Kidney (tissue), 14 donors: Measurements from ENCODE around the gene MZB1. TPM values are rescaled to one million over a fixed set of nuclear protein-coding genes. Genes with fewer than 3 reads are reported as not detected.
A peak's percentile ranks its signal among the peaks of the same experiment; 100 is the strongest.

Experiments
- DNase-seq, 5 donors: peaks; one replicate each; pipeline ENCODE4 v3.0.0-alpha.2; 2013 to 2020
- FAIRE-seq: peaks from 2 replicates; lab custom pipeline; 2012; peaks lifted over from hg19 to GRCh38; lab: Jason Lieb, UNC
- H3K27ac ChIP-seq, 2 donors: one replicate each; pipeline ENCODE4 v1.7.0; 2013; ENCODE audit warnings: low read depth in 2 of 2, low read length in 2 of 2, inconsistent platforms in 1 of 2
- H3K27me3 ChIP-seq: one replicate; pipeline ENCODE4 v1.7.1; 2013; ENCODE audit warnings: low read length, inconsistent platforms; ENCODE audit not compliant: control insufficient read depth, insufficient read depth
- H3K36me3 ChIP-seq, 3 donors: one replicate each; pipeline versions ENCODE4 v1.7.0 to v1.7.1; 2013; ENCODE audit warnings: low read length in 3 of 3, control low read depth in 1 of 3, inconsistent platforms in 1 of 3; ENCODE audit not compliant: insufficient read depth in 3 of 3, control insufficient read depth in 2 of 3
- H3K4me1 ChIP-seq, 3 donors: one replicate each; pipeline versions ENCODE4 v1.7.0 to v1.7.1; 2013; ENCODE audit warnings: low read length in 3 of 3, inconsistent platforms in 1 of 3, low read depth in 1 of 3; ENCODE audit not compliant: control insufficient read depth in 2 of 3, insufficient read depth in 2 of 3
- H3K4me3 ChIP-seq, 3 donors: one replicate each; pipeline versions ENCODE4 v1.7.0 to v1.8.1; 2013; ENCODE audit warnings: low read length in 3 of 3, control low read depth in 1 of 3, inconsistent platforms in 1 of 3
- H3K9ac ChIP-seq, 3 donors: one replicate each; pipeline versions ENCODE4 v1.7.0 to v1.7.1; 2013; ENCODE audit warnings: low read length in 3 of 3, control low read depth in 1 of 3, inconsistent platforms in 1 of 3
- H3K9me3 ChIP-seq, 3 donors: one replicate each; pipeline versions ENCODE4 v1.7.0 to v1.7.1; 2013; ENCODE audit warnings: low read length in 3 of 3, control low read depth in 1 of 3, inconsistent platforms in 1 of 3; ENCODE audit not compliant: control insufficient read depth in 2 of 3, insufficient read depth in 1 of 3
- intact Hi-C: fragments of 100-400 bp; cut with DNase I; formaldehyde crosslinking; loops from one replicate; pipeline ENCODE4 v1.11.1; 2022
- polyA plus RNA-seq: library from polyadenylated mRNA; stranded (reverse); fragments of 350-450 nt; fragmentation: Illumina TruSeq; extraction: RNeasy Lipid Tissue Mini Kit (QIAGEN cat#74804); gene quantifications from one replicate; pipeline ENCODE4 v1.2.3, GENCODE V29; 2014; ENCODE audit warnings: low read depth, low replicate concordance; ENCODE audit not compliant: insufficient read depth
- total RNA-seq: library from RNA; stranded (reverse); fragmentation: NEBNext Ultra II Directional; extraction: Animal tissue kit (Norgen Biotek cat#: 25700); gene quantifications from one replicate; pipeline ENCODE4 v1.2.1, GENCODE V29; 2021
- TF ChIP-seq, protein P1 (sequence below): IDR thresholded peaks from 3 replicates; pipeline ENCODE4 v1.5.1; 2012; ENCODE audit warnings: mild to moderate bottlenecking, moderate library complexity, borderline replicate concordance; ENCODE audit not compliant: insufficient read depth; ENCODE audit errors: extremely low read depth
- donor health status: control.
- donor health status: control.
- donor health status: control.
- donor health status: control.
- donor health status: control.
- donor health status: DM: yes; HTN: yes; CAD: no.
- donor health status: Normal renal cell carcinoma (clear cell type).

The MZB1 gene
- total and polyA plus RNA-seq, 2 donors from 2014 or later, result 1.2 to 49.6 TPM

DNA sequence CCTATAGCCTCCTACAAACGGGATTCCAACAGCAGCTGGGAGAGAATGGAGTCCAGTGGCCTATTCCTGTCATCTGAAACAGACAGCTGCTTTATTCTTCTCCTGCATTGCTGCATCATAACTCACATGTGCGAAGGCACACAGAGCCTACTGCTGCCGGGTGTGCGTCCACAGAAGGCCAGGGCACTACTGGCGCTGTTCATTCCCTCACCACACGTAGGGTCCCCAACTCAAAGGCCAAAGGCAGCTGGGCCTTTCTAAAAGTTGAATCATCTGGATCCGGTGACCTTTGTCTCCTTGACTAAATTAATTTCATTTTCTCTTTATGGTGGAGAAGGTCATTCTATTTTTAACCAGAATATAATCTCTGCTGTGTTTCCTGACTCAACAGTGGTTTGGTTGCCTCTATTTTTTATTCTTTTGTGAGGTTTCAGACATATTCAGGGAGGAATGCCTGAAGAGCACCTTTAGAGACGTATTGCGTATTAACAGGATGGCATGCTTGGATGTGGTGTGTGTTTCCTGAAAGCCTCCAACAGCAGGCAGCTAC lies 24.9 kb upstream of the MZB1 start:
- no peaks in the 10 kb centered on the region for H3K27me3 ChIP-seq
- TF ChIP-seq, protein P1, sequence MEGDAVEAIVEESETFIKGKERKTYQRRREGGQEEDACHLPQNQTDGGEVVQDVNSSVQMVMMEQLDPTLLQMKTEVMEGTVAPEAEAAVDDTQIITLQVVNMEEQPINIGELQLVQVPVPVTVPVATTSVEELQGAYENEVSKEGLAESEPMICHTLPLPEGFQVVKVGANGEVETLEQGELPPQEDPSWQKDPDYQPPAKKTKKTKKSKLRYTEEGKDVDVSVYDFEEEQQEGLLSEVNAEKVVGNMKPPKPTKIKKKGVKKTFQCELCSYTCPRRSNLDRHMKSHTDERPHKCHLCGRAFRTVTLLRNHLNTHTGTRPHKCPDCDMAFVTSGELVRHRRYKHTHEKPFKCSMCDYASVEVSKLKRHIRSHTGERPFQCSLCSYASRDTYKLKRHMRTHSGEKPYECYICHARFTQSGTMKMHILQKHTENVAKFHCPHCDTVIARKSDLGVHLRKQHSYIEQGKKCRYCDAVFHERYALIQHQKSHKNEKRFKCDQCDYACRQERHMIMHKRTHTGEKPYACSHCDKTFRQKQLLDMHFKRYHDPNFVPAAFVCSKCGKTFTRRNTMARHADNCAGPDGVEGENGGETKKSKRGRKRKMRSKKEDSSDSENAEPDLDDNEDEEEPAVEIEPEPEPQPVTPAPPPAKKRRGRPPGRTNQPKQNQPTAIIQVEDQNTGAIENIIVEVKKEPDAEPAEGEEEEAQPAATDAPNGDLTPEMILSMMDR, result no peak
- H3K4me1 ChIP-seq, result peaks cover 0 to 43% (median 26%) of the 10 kb centered on the region in 3 donors
- DNase-seq (no peak), FAIRE-seq (no peak)
- H3K27ac ChIP-seq, result peak overlapping the region; percentile 56 to 81
- H3K4me3 ChIP-seq, result no peak overlapping the region
- H3K36me3 ChIP-seq, result peaks cover 0 to 4% (median 4%) of the 10 kb centered on the region in 3 donors
- intact Hi-C loops, result no loop called here
- no peaks in the 10 kb centered on the region for H3K9me3 ChIP-seq
- H3K9ac ChIP-seq, result peak overlapping the region in 1 of 3 donors; percentile 3

DNA sequence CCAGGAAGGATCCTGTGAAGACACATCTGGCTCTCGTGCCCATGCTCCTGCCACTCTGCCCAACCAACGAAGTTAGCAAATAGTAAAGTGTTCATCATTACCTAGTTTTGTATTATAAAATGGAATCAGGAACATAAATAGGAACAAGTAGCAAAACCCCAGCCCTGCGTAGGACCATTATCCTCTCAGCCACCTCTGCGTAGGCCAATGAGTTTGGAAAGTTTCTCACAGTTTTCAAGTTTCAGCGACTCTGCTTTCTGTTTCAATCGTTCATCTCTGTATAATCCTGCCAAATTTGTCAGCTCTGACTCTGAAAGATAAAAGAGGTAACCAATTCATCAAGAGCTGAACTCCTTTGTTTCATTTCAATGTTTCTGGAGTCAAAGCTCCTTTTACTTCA lies 24.2 kb upstream of the MZB1 start:
- Histone ChIP-seq H3K27me3 (no peaks in the 10 kb centered on the region), H3K4me3 (no peak overlapping the region), H3K9ac (peak overlapping the region in 1 of 3 donors; percentile 3), H3K27ac (peak overlapping the region in 1 of 2 donors; percentile 81), H3K36me3 (no peaks in the 10 kb centered on the region), H3K9me3 (no peaks in the 10 kb centered on the region), H3K4me1 (peaks cover 0 to 43% (median 26%) of the 10 kb centered on the region in 3 donors)
- FAIRE-seq, result no peak
- DNase-seq, result no peak
- intact Hi-C loops, result no loop called here
- TF ChIP-seq, protein P1, result no peak

DNA sequence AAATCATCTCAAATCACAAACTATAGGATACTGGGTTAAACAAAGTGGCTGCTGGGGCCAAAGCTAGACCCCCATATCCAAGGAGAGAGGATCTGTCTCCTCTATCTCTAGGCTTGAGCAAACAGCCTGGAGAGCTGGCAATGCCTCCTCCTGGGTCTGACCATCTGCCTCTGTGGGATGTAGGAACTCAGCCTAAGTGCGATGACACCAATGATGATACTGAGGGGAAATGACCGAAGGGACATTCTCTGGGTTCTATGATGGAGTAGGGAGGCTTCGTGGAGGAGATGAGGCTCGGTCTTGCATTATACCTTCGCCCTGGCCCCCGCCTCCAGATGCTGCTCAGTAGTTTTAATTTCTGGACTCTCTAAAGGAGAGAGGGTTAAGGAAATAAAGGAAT lies 23.4 kb upstream of the MZB1 start:
- Histone ChIP-seq H3K27me3 (no peaks in the 10 kb centered on the region), H3K36me3 (no peaks in the 10 kb centered on the region), H3K9ac (no peak overlapping the region), H3K27ac (no peak overlapping the region), H3K9me3 (no peaks in the 10 kb centered on the region), H3K4me3 (no peak overlapping the region), H3K4me1 (peaks cover 0 to 38% (median 23%) of the 10 kb centered on the region in 3 donors)
- TF ChIP-seq, protein P1, result no peak
- intact Hi-C loops, result no loop called here
- FAIRE-seq (no peak), DNase-seq (no peak)
